Activated T-cell treated with anti-CD3 and anti-CD28 coated beads, Interleukin-2, amount 50 U/mL, for 72 hours (primary cell): Measurements from ENCODE around the gene NRG2. TPM values are rescaled to one million over a fixed set of nuclear protein-coding genes. Genes with fewer than 3 reads are reported as not detected.

Source experiments
- ATAC-seq, 2 donors: fragments of 150-1000 bp; cut with Tn5 transposase; replicated peaks in 1 of 2; 2 replicates each; pipeline ENCODE4 v1.10.0; 2021; ENCODE audit warnings: moderate library complexity in 2 of 2, mild to moderate bottlenecking in 1 of 2
- DNase-seq, 2 donors: peaks; one replicate each; pipeline ENCODE4 v3.0.0; 2021 to 2022; ENCODE audit warnings: mixed read lengths in 1 of 2
- H3K27ac Mint-ChIP-seq: one replicate; pipeline ENCODE4 v1.8.0; 2022; ENCODE audit warnings: mild to moderate bottlenecking, moderate library complexity, mixed read lengths
- H3K27me3 Mint-ChIP-seq: one replicate; pipeline ENCODE4 v1.8.0; 2022; ENCODE audit warnings: low read depth, mixed read lengths
- H3K36me3 Mint-ChIP-seq, 2 donors: one replicate each; pipeline ENCODE4 v1.8.0; 2022; ENCODE audit warnings: mixed read lengths in 2 of 2, mild to moderate bottlenecking in 1 of 2; ENCODE audit not compliant: insufficient read depth in 2 of 2
- H3K4me1 Mint-ChIP-seq: one replicate; pipeline ENCODE4 v1.8.0; 2022; ENCODE audit warnings: low read depth, mixed read lengths
- H3K4me3 Mint-ChIP-seq, 2 donors: one replicate each; pipeline ENCODE4 v1.8.0; 2022; ENCODE audit warnings: mild to moderate bottlenecking in 2 of 2, mixed read lengths in 2 of 2, moderate library complexity in 2 of 2
- H3K9me3 Mint-ChIP-seq, 2 donors: one replicate each; pipeline ENCODE4 v1.8.0; 2022; ENCODE audit warnings: mixed read lengths in 2 of 2
- total RNA-seq, 2 donors: library from RNA; stranded (reverse); gene quantifications; one replicate each; pipeline ENCODE4 v1.2.3, GENCODE V29; 2022

NRG2 gene
- total RNA-seq, 2 donors from 2014 or later = 0.07 to 0.23 TPM

GRCh38 chr5:139896718-139897117 lies 146.4 kb downstream of the NRG2 start:
- Mint-ChIP-seq H3K9me3 (no peaks in the 10 kb centered on the region), H3K27ac (no peak overlapping the region), H3K36me3 (no peaks in the 10 kb centered on the region), H3K27me3 (peaks cover 18% of the 10 kb centered on the region), H3K4me3 (no peak overlapping the region), H3K4me1 (no peaks in the 10 kb centered on the region)
- DNase-seq (no peak), ATAC-seq (no peak)

- Mint-ChIP-seq H3K4me1 (no peaks in the 10 kb centered on the region), H3K27ac (no peak overlapping the region), H3K36me3 (no peaks in the 10 kb centered on the region), H3K9me3 (no peaks in the 10 kb centered on the region), H3K27me3 (peaks cover 8% of the 10 kb centered on the region), H3K4me3 (no peak overlapping the region)
- ATAC-seq (no peak), DNase-seq (no peak)
Measured at GRCh38 chr5:139895647-139896046, 147.5 kb downstream of the NRG2 start.

DNA sequence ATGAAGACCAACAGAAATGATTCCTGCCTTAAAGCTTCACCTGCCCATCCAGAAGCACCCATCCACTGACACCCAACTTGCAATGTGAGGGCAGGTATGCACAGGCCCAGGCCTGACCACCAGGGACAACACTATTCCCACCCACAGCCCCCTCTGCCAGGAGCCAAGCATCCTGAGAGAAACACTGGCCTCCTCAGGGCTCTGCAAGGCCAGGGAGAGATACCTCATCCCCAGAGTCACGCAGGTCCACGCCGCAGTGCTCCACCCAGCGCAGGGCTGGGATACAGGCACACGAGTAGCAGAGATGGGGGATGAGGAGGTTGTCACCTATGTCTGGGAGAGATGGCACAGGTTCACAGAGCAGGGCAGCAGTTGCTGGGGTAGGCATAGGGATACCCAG lies 148.1 kb downstream of the NRG2 start:
- Mint-ChIP-seq H3K4me1 (no peaks in the 10 kb centered on the region), H3K27ac (no peak overlapping the region), H3K4me3 (no peak overlapping the region), H3K27me3 (peaks cover 11% of the 10 kb centered on the region), H3K36me3 (no peaks in the 10 kb centered on the region), H3K9me3 (no peaks in the 10 kb centered on the region)
- no peak for DNase-seq
- no peak for ATAC-seq

- ATAC-seq = no peak
- DNase-seq = no peak
- H3K36me3 Mint-ChIP-seq = no peaks in the 10 kb centered on the region
- H3K4me1 Mint-ChIP-seq = no peaks in the 10 kb centered on the region
- no peak overlapping the region for H3K4me3 Mint-ChIP-seq
- H3K27me3 Mint-ChIP-seq = peaks cover 8% of the 10 kb centered on the region
- no peaks in the 10 kb centered on the region for H3K9me3 Mint-ChIP-seq
- H3K27ac Mint-ChIP-seq = no peak overlapping the region
Measured at GRCh38 chr5:139893873-139894272, 149.2 kb downstream of the NRG2 start.

GRCh38 chr5:139889410-139889809 lies 153.7 kb downstream of the NRG2 start:
- no peak overlapping the region for H3K27ac Mint-ChIP-seq

DNA sequence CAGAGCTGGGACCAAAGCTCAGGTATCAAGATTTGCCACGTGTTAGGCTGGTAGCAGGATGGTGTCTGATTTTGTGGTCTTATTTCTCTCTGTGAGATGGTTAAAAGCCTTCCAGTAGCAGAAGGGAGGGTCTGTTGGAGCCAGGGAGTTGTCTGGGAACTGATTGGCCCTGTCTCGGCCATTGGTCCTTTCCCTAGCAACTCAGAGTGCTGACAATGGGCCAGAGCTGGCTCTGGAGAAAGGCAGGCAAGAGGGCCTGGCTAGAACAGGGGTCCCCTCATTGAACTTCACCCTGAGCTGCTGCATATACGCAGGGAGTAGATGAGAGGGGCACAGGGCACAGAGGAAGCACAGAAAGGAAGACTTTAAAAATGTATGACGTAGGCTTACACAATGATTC lies 154.7 kb downstream of the NRG2 start:
- Mint-ChIP-seq H3K4me1 (no peaks in the 10 kb centered on the region), H3K27me3 (peaks cover 15% of the 10 kb centered on the region), H3K9me3 (no peaks in the 10 kb centered on the region), H3K4me3 (no peak overlapping the region), H3K36me3 (no peaks in the 10 kb centered on the region), H3K27ac (no peak overlapping the region)
- no peak for DNase-seq
- no peak for ATAC-seq

More at GRCh38 chr5:139889410-139889809, 153.7 kb downstream of the NRG2 start:
- H3K9me3 Mint-ChIP-seq = no peaks in the 10 kb centered on the region
- H3K27me3 Mint-ChIP-seq = peaks cover 15% of the 10 kb centered on the region
- DNase-seq (no peak), ATAC-seq (no peak)
- no peak overlapping the region for H3K4me3 Mint-ChIP-seq
- no peaks in the 10 kb centered on the region for H3K4me1 Mint-ChIP-seq
- no peaks in the 10 kb centered on the region for H3K36me3 Mint-ChIP-seq

GRCh38 chr5:139886213-139886612 lies 156.9 kb downstream of the NRG2 start:
- H3K27me3 Mint-ChIP-seq = peaks cover 15% of the 10 kb centered on the region
- no peaks in the 10 kb centered on the region for H3K4me1 Mint-ChIP-seq
- no peak overlapping the region for H3K4me3 Mint-ChIP-seq
- H3K36me3 Mint-ChIP-seq = no peaks in the 10 kb centered on the region
- no peak for ATAC-seq
- H3K27ac Mint-ChIP-seq = no peak overlapping the region
- DNase-seq = no peak
- H3K9me3 Mint-ChIP-seq = no peaks in the 10 kb centered on the region

DNA sequence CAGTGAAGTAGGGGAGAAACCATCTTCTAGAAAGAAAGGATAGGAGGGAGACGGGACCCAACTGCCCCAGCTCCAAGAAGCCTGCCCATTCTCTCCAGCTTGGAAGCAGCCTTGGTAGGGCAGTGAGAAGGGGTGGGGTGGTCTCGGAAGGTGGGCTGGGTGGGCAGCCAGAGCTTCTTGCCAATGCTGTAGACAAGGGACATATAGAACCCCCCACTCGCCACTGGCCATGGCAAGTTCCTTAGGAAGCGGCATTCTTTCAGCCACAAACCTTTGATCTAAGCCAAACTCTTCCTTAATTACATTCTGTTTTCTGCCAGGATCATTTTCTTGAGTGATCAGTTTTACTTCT lies 157.3 kb downstream of the NRG2 start:
- Mint-ChIP-seq H3K9me3 (no peaks in the 10 kb centered on the region), H3K4me3 (no peak overlapping the region), H3K27me3 (peaks cover 15% of the 10 kb centered on the region), H3K27ac (no peak overlapping the region), H3K36me3 (no peaks in the 10 kb centered on the region), H3K4me1 (no peaks in the 10 kb centered on the region)
- DNase-seq = no peak
- ATAC-seq = no peak

GRCh38 chr5:139885172-139885856 lies 157.8 kb downstream of the NRG2 start:
- Mint-ChIP-seq H3K9me3 (no peaks in the 10 kb centered on the region), H3K36me3 (no peaks in the 10 kb centered on the region), H3K4me1 (no peaks in the 10 kb centered on the region), H3K4me3 (no peak overlapping the region), H3K27me3 (peaks cover 12% of the 10 kb centered on the region), H3K27ac (no peak overlapping the region)
- ATAC-seq = no peak
- no peak for DNase-seq

- Mint-ChIP-seq H3K4me3 (no peak overlapping the region), H3K4me1 (no peaks in the 10 kb centered on the region), H3K9me3 (no peaks in the 10 kb centered on the region), H3K27me3 (peaks cover 11% of the 10 kb centered on the region), H3K36me3 (no peaks in the 10 kb centered on the region), H3K27ac (no peak overlapping the region)
- DNase-seq (no peak), ATAC-seq (no peak)
Measured at GRCh38 chr5:139884734-139885133, 158.4 kb downstream of the NRG2 start.

- DNase-seq (no peak), ATAC-seq (no peak)
- Mint-ChIP-seq H3K27ac (no peak overlapping the region), H3K36me3 (no peaks in the 10 kb centered on the region), H3K4me1 (no peaks in the 10 kb centered on the region), H3K4me3 (no peak overlapping the region), H3K9me3 (no peaks in the 10 kb centered on the region), H3K27me3 (peaks cover 11% of the 10 kb centered on the region)
Measured at GRCh38 chr5:139884144-139884543, 159.0 kb downstream of the NRG2 start.

DNA sequence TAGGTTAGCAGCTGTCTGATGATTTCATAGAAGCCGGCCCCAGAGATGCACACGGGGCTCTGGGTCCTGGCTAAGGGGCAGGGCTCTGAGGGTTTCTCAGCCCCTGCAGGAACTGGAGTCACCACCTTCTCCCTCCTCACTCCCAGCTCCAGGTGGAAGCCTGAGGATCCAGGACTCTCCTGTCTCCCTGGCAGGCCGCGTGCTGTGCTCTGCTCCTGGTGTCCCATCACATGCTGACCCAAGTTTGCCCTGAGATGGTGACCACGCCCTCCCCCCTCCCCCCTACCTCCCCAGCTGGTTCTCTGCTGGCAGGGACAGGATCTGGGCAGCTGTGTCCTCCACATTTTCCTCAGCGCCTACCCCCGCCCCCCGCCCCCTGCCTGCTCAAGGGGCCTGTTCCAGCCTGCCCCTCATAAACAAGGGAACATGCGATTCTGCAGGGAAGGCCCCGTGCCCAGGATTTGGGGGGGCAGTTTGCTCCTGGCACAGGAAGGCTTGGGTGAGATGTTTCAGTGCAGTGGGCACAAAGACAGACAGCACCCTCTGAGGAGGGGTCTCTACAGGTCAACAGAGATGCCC lies 160.0 kb downstream of the NRG2 start:
- ATAC-seq (no peak), DNase-seq (no peak)
- Mint-ChIP-seq H3K27me3 (peaks cover 11% of the 10 kb centered on the region), H3K9me3 (no peaks in the 10 kb centered on the region), H3K27ac (no peak overlapping the region), H3K4me3 (no peak overlapping the region), H3K4me1 (no peaks in the 10 kb centered on the region), H3K36me3 (no peaks in the 10 kb centered on the region)

DNA sequence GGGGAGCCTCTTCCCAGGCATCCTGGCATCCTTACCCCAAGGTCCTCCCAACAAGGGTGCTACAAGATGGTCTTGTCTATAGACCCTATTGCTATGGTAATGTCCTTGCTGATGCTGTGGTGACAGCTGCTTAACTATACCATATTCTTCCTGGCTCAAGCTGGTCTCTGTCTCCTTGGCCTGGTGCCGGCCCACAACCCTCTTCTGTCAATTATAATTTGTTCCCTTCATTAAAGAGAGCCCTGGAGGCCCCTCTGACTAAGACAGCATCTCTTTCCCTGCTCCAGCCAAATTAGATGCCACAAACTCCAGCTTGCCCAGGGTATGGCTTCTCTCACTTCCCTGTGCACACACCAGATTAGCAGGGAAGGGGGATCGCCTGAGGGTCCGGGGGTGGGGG lies 160.8 kb downstream of the NRG2 start:
- H3K4me1 Mint-ChIP-seq = no peaks in the 10 kb centered on the region
- no peaks in the 10 kb centered on the region for H3K9me3 Mint-ChIP-seq
- H3K36me3 Mint-ChIP-seq = no peaks in the 10 kb centered on the region
- no peak for ATAC-seq
- H3K27me3 Mint-ChIP-seq = peaks cover 11% of the 10 kb centered on the region
- no peak for DNase-seq
- H3K4me3 Mint-ChIP-seq = no peak overlapping the region
- no peak overlapping the region for H3K27ac Mint-ChIP-seq

DNA sequence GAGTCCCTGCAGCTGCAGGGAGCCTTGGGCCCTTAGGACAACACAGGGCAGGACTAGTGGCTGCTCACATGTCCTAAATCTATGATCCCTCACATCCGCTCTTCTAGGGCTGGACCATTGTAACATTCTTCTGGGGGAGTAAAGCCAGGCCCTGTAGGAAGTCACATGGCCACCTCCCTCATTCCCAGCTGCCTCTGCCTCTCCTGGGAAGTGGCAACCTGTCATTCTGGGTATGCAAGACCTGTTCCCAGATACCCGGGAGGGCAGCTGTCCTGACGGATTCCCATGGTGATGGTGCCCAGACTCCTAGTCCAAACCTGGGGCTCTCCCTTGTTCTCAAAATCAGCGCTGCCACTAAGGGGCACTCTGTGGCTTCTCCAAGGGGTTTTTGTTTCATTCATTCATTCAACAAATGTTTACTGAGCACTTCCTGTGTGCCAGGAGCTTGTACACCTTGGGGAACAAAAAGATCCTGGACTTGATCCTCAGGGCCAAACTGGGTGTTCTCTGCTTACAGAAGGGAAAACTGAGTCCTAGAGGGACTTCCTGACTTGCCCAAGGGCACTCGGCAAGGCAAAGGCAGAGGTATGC lies 161.9 kb downstream of the NRG2 start:
- Mint-ChIP-seq H3K4me1 (no peaks in the 10 kb centered on the region), H3K36me3 (no peaks in the 10 kb centered on the region), H3K4me3 (no peak overlapping the region), H3K9me3 (no peaks in the 10 kb centered on the region), H3K27me3 (peaks cover 11% of the 10 kb centered on the region), H3K27ac (no peak overlapping the region)
- no peak for ATAC-seq
- DNase-seq = no peak
